SK-N-SH treated with all-trans-retinoic acid at 6 μM for 48 hours (cell line): ENCODE results near the gene COMMD9.

Experiments
- ATAC-seq: fragments of 200-7000 bp; cut with Tn5 transposase; 3 replicates; pipeline ENCODE4 v1.9.1; 2020; ENCODE audit warnings: mild to moderate bottlenecking, moderate library complexity
- ARNTL ChIP-seq: fragments of 450-650 bp; formaldehyde crosslinking; IDR thresholded peaks from 2 replicates; pipeline ENCODE4 v1.5.0; 2020; ENCODE audit warnings: low read depth, mild to moderate bottlenecking, moderate library complexity, borderline replicate concordance
- BACH2 ChIP-seq: fragments of 250-450 bp; sonication (Bioruptor Pico); IDR thresholded peaks from 2 replicates; pipeline ENCODE4 v1.9.0; 2021; ENCODE audit warnings: mild to moderate bottlenecking, borderline replicate concordance
- CREB5 ChIP-seq: fragments of 250-450 bp; sonication (Bioruptor Pico); IDR thresholded peaks from 2 replicates; pipeline ENCODE4 v1.5.1; 2020; ENCODE audit warnings: low read depth, mild to moderate bottlenecking, moderate library complexity
- CSDC2 ChIP-seq: fragments of 250-450 bp; sonication (Bioruptor Pico); IDR thresholded peaks from 2 replicates; pipeline ENCODE4 v1.5.0; 2020; ENCODE audit warnings: mild to moderate bottlenecking, moderate library complexity
- ESRRG ChIP-seq: fragments of 250-450 bp; sonication (Bioruptor Pico); IDR thresholded peaks from 2 replicates; pipeline ENCODE4 v1.6.1; 2021; ENCODE audit warnings: mild to moderate bottlenecking
- ISL1 ChIP-seq: fragments of 250-450 bp; sonication (Bioruptor Pico); IDR thresholded peaks from 2 replicates; pipeline ENCODE4 v2.1.2; 2022; ENCODE audit warnings: mild to moderate bottlenecking, moderate library complexity
- OSR1 ChIP-seq: fragments of 250-450 bp; sonication (Bioruptor Pico); IDR thresholded peaks from 2 replicates; pipeline ENCODE4 v1.8.0; 2022; ENCODE audit warnings: moderate library complexity, mild to moderate bottlenecking, inconsistent platforms
- PATZ1 ChIP-seq: fragments of 250-450 bp; sonication (Bioruptor Pico); IDR thresholded peaks from 2 replicates; pipeline ENCODE4 v1.8.0; 2020; ENCODE audit warnings: mild to moderate bottlenecking, moderate library complexity, borderline replicate concordance
- POU6F1 ChIP-seq: fragments of 250-450 bp; sonication (Bioruptor Pico); IDR thresholded peaks from 2 replicates; pipeline ENCODE4 v1.8.0; 2021; ENCODE audit warnings: low read depth, mild to moderate bottlenecking, moderate library complexity, borderline replicate concordance
- PPARA ChIP-seq: fragments of 250-450 bp; sonication (Bioruptor Pico); IDR thresholded peaks from 2 replicates; pipeline ENCODE4 v1.5.0; 2020; ENCODE audit warnings: mild to moderate bottlenecking, borderline replicate concordance
- RARB ChIP-seq: fragments of 250-450 bp; sonication (Bioruptor Pico); IDR thresholded peaks from 2 replicates; pipeline ENCODE4 v1.8.0; 2021; ENCODE audit warnings: mild to moderate bottlenecking, moderate library complexity
- SNAI2 ChIP-seq: fragments of 250-450 bp; sonication (Bioruptor Pico); IDR thresholded peaks from 2 replicates; pipeline ENCODE4 v1.5.0; 2020; ENCODE audit warnings: mild to moderate bottlenecking, moderate library complexity
- TOX ChIP-seq: fragments of 250-450 bp; sonication (Bioruptor Pico); IDR thresholded peaks from 2 replicates; pipeline ENCODE4 v1.8.0; 2021; ENCODE audit warnings: mild to moderate bottlenecking, moderate library complexity, borderline replicate concordance
- TSHZ2 ChIP-seq: fragments of 250-450 bp; sonication (Bioruptor Pico); IDR thresholded peaks from 2 replicates; pipeline ENCODE4 v1.5.0; 2020; ENCODE audit warnings: mild to moderate bottlenecking, moderate library complexity
- ZC3H10 ChIP-seq: fragments of 250-450 bp; sonication (Bioruptor Pico); IDR thresholded peaks from 2 replicates; pipeline ENCODE4 v1.5.1; 2021; ENCODE audit warnings: mild to moderate bottlenecking, moderate library complexity
- ZFP3 ChIP-seq: fragments of 250-450 bp; sonication (Bioruptor Pico); IDR thresholded peaks from 2 replicates; pipeline ENCODE4 v1.5.0; 2020; ENCODE audit warnings: mild to moderate bottlenecking, moderate library complexity
- ZNF565 ChIP-seq: fragments of 450-650 bp; formaldehyde crosslinking; conservative IDR thresholded peaks from 2 replicates; pipeline ENCODE4 v1.5.0; 2020; ENCODE audit warnings: low read depth, mild to moderate bottlenecking, moderate library complexity
- ZNF70 ChIP-seq: fragments of 450-650 bp; formaldehyde crosslinking; IDR thresholded peaks from 2 replicates; pipeline ENCODE4 v1.5.0; 2020; ENCODE audit warnings: mild to moderate bottlenecking, moderate library complexity
- ZNF8 ChIP-seq: fragments of 450-650 bp; formaldehyde crosslinking; IDR thresholded peaks from 2 replicates; pipeline ENCODE4 v1.5.0; 2020; ENCODE audit warnings: mild to moderate bottlenecking, moderate library complexity

The COMMD9 gene

GRCh38 chr11:36306888-36307287 lies 17.7 kb upstream of the COMMD9 start:
- no peak; the same call in 2 of the 3 replicates for ATAC-seq
- TF ChIP-seq PATZ1 = no peak
- no peak for TF ChIP-seq PPARA (CRISPR knock-in tag)
- TF ChIP-seq ZNF565 (CRISPR knock-in tag) = no peak
- TF ChIP-seq SNAI2 (CRISPR knock-in tag) = no peak
- TF ChIP-seq BACH2 (CRISPR knock-in tag) = no peak
- TF ChIP-seq OSR1 (CRISPR knock-in tag) = no peak
- no peak for TF ChIP-seq ISL1 (CRISPR knock-in tag)
- no peak for TF ChIP-seq CREB5 (CRISPR knock-in tag)
- TF ChIP-seq RARB = no peak
- TF ChIP-seq ARNTL (CRISPR knock-in tag) = no peak
- no peak for TF ChIP-seq ZNF8 (CRISPR knock-in tag)
- no peak for TF ChIP-seq POU6F1
- no peak for TF ChIP-seq ESRRG
- no peak for TF ChIP-seq ZNF70 (CRISPR knock-in tag)
- TF ChIP-seq TOX (CRISPR knock-in tag) = no peak
- no peak for TF ChIP-seq ZFP3 (CRISPR knock-in tag)
- TF ChIP-seq TSHZ2 (CRISPR knock-in tag) = no peak
- TF ChIP-seq ZC3H10 (CRISPR knock-in tag) = no peak

GRCh38 chr11:36305047-36305446 lies 15.8 kb upstream of the COMMD9 start:
- ATAC-seq = no peak
- TF ChIP-seq PATZ1 (no peak), CSDC2 (CRISPR knock-in tag) (no peak), ESRRG (no peak), ARNTL (CRISPR knock-in tag) (no peak), ZNF8 (CRISPR knock-in tag) (no peak), TSHZ2 (CRISPR knock-in tag) (no peak), ZFP3 (CRISPR knock-in tag) (no peak), ZC3H10 (CRISPR knock-in tag) (no peak), POU6F1 (no peak), CREB5 (CRISPR knock-in tag) (no peak), BACH2 (CRISPR knock-in tag) (no peak)
